Measurements from ENCODE around the gene MGMT.

Gene MGMT

GRCh38 chr10:129744134-129745111, 277.4 kb downstream of the MGMT start:
- Histone ChIP-seq H3K9ac (ENCODE audit: low read depth in 1 of 2, low read length in 2 of 2) (no peak overlapping the region), H3K9me3 (ENCODE audit: control insufficient read depth in 2 of 2, low read length in 2 of 2) (peaks cover 4 to 6% of the 10 kb centered on the region in 2 donors), H3K36me3 (ENCODE audit: control insufficient read depth in 2 of 2, insufficient read depth in 2 of 2, low read length in 2 of 2) (peaks cover 0 to 2% of the 10 kb centered on the region in 2 donors), H3K4me1 (ENCODE audit: control insufficient read depth in 2 of 2, insufficient read depth in 2 of 2, low read length in 2 of 2) (no peaks in the 10 kb centered on the region), H3K27me3 (ENCODE audit: control insufficient read depth in 2 of 2, insufficient read depth in 2 of 2, low read length in 2 of 2) (no peaks in the 10 kb centered on the region), H3K4me3 (ENCODE audit: low read length in 2 of 2) (no peak overlapping the region), H3K27ac (ENCODE audit: low read depth in 2 of 2, low read length in 2 of 2) (no peak overlapping the region)

DNA sequence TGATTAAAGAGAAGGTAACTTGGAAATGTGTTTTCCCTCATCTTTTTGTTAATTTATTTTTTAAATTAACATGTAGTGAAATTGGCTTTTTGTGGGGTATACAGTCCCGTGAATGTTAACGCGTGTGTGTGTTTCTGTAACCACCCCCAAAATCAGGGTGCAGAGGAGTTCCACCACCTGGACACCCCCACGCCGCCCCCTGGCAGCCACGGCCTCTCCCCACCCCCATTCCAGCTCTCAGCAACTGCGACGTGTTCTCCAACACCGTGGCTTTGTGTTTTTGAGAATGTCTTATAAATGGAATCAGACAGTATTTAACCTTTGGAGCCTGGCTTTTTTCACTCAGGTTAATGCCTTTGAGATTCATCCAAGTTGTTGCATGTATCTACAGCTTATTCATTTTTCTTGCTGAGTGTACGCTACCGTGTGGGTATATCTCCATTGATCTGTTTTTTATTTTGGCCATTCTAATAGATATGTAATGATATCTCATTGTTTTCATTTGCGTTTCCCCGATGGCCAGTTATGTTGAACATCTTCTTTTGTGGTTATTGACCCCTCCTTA, 278.2 kb downstream of the MGMT start:
- Histone ChIP-seq H3K9ac (ENCODE audit: low read depth in 1 of 2, low read length in 2 of 2) (no peak overlapping the region), H3K27ac (ENCODE audit: low read depth in 2 of 2, low read length in 2 of 2) (no peak overlapping the region), H3K4me3 (ENCODE audit: low read length in 2 of 2) (no peak overlapping the region), H3K4me1 (ENCODE audit: control insufficient read depth in 2 of 2, insufficient read depth in 2 of 2, low read length in 2 of 2) (no peaks in the 10 kb centered on the region), H3K27me3 (ENCODE audit: control insufficient read depth in 2 of 2, insufficient read depth in 2 of 2, low read length in 2 of 2) (no peaks in the 10 kb centered on the region), H3K9me3 (ENCODE audit: control insufficient read depth in 2 of 2, low read length in 2 of 2) (peaks cover 6% of the 10 kb centered on the region in 2 donors), H3K36me3 (ENCODE audit: control insufficient read depth in 2 of 2, insufficient read depth in 2 of 2, low read length in 2 of 2) (peaks cover 0 to 2% of the 10 kb centered on the region in 2 donors)

GRCh38 chr10:129754211-129755050, 287.4 kb downstream of the MGMT start:
- no peak overlapping the region for H3K27ac ChIP-seq (ENCODE audit: low read depth in 2 of 2, low read length in 2 of 2)
- peaks cover 0 to under 1% of the 10 kb centered on the region in 2 donors for H3K36me3 ChIP-seq (ENCODE audit: control insufficient read depth in 2 of 2, insufficient read depth in 2 of 2, low read length in 2 of 2)
- H3K4me3 ChIP-seq (ENCODE audit: low read length in 2 of 2) = no peak overlapping the region
- peaks cover 4% of the 10 kb centered on the region in 2 donors for H3K9me3 ChIP-seq (ENCODE audit: control insufficient read depth in 2 of 2, low read length in 2 of 2)
- no peaks in the 10 kb centered on the region for H3K4me1 ChIP-seq (ENCODE audit: control insufficient read depth in 2 of 2, insufficient read depth in 2 of 2, low read length in 2 of 2)
- no peaks in the 10 kb centered on the region for H3K27me3 ChIP-seq (ENCODE audit: control insufficient read depth in 2 of 2, insufficient read depth in 2 of 2, low read length in 2 of 2)
- no peak overlapping the region for H3K9ac ChIP-seq (ENCODE audit: low read depth in 1 of 2, low read length in 2 of 2)

GRCh38 chr10:129755158-129755591, 288.1 kb downstream of the MGMT start:
- Histone ChIP-seq H3K4me1 (ENCODE audit: control insufficient read depth in 2 of 2, insufficient read depth in 2 of 2, low read length in 2 of 2) (no peaks in the 10 kb centered on the region), H3K27me3 (ENCODE audit: control insufficient read depth in 2 of 2, insufficient read depth in 2 of 2, low read length in 2 of 2) (no peaks in the 10 kb centered on the region), H3K27ac (ENCODE audit: low read depth in 2 of 2, low read length in 2 of 2) (no peak overlapping the region), H3K9ac (ENCODE audit: low read depth in 1 of 2, low read length in 2 of 2) (no peak overlapping the region), H3K36me3 (ENCODE audit: control insufficient read depth in 2 of 2, insufficient read depth in 2 of 2, low read length in 2 of 2) (peaks cover 3 to 5% of the 10 kb centered on the region in 2 donors), H3K4me3 (ENCODE audit: low read length in 2 of 2) (no peak overlapping the region), H3K9me3 (ENCODE audit: control insufficient read depth in 2 of 2, low read length in 2 of 2) (peaks cover 3 to 4% of the 10 kb centered on the region in 2 donors)

GRCh38 chr10:129755621-129756020, 288.6 kb downstream of the MGMT start:
- H3K4me1 ChIP-seq (ENCODE audit: control insufficient read depth in 2 of 2, insufficient read depth in 2 of 2, low read length in 2 of 2) = no peaks in the 10 kb centered on the region
- no peak overlapping the region for H3K4me3 ChIP-seq (ENCODE audit: low read length in 2 of 2)
- H3K36me3 ChIP-seq (ENCODE audit: control insufficient read depth in 2 of 2, insufficient read depth in 2 of 2, low read length in 2 of 2) = peaks cover 3 to 5% of the 10 kb centered on the region in 2 donors
- H3K9ac ChIP-seq (ENCODE audit: low read depth in 1 of 2, low read length in 2 of 2) = no peak overlapping the region
- H3K9me3 ChIP-seq (ENCODE audit: control insufficient read depth in 2 of 2, low read length in 2 of 2) = peaks cover 3 to 4% of the 10 kb centered on the region in 2 donors
- no peak overlapping the region for H3K27ac ChIP-seq (ENCODE audit: low read depth in 2 of 2, low read length in 2 of 2)
- no peaks in the 10 kb centered on the region for H3K27me3 ChIP-seq (ENCODE audit: control insufficient read depth in 2 of 2, insufficient read depth in 2 of 2, low read length in 2 of 2)

DNA sequence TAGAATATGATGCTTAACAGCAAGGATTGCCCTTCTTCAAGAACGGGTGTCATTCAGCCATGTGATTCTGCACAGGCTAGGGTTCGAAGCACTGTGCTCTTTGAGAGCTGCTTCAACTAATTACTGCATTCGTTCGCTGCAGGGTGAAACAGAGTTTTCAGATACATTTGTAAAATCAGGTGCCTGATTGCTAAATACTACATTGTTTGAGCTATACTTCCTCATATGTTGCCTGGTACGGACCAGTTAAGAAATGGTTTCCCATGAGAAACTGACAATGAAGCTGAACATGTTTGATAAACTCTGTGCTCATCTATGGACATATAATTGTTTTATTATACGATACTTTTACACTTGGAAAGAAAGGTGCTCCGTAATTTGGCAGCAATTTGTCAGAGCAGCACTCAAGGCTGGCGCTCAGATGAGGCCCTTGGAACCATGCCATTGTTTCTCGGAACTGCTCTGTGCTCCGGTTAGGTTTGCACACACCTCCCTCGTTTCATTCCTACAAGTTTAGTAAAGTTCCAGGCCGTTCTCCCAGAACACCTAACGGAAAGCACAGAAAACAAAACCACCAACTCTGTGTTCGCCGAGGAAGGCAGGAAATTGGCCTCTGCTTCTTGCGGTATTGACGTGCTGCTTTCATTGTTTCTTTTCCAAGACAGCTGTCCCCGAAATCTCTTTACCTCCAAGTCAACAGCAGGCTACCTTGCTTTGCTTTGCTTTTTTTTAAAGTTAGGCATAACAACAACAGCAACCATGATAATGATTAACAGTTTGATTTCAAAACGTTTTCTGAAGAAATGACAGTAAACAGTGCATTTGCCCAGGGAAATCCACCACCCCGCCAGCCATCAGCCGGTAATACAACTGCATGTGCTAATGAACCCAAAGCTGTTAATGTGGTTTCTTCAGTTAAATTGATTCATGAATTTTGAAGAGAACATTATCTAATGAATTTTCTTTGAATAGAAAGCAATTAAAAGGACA, 290.2 kb downstream of the MGMT start:
- peaks cover 3 to 5% of the 10 kb centered on the region in 2 donors for H3K36me3 ChIP-seq (ENCODE audit: control insufficient read depth in 2 of 2, insufficient read depth in 2 of 2, low read length in 2 of 2)
- H3K27me3 ChIP-seq (ENCODE audit: control insufficient read depth in 2 of 2, insufficient read depth in 2 of 2, low read length in 2 of 2) = no peaks in the 10 kb centered on the region
- H3K27ac ChIP-seq (ENCODE audit: low read depth in 2 of 2, low read length in 2 of 2) = no peak overlapping the region
- no peak overlapping the region for H3K4me3 ChIP-seq (ENCODE audit: low read length in 2 of 2)
- H3K9ac ChIP-seq (ENCODE audit: low read depth in 1 of 2, low read length in 2 of 2) = no peak overlapping the region
- H3K4me1 ChIP-seq (ENCODE audit: control insufficient read depth in 2 of 2, insufficient read depth in 2 of 2, low read length in 2 of 2) = no peaks in the 10 kb centered on the region
- peaks cover 3 to 4% of the 10 kb centered on the region in 2 donors for H3K9me3 ChIP-seq (ENCODE audit: control insufficient read depth in 2 of 2, low read length in 2 of 2)

GRCh38 chr10:129758207-129759021, 291.4 kb downstream of the MGMT start:
- Histone ChIP-seq H3K4me3 (ENCODE audit: low read length in 2 of 2) (no peak overlapping the region), H3K27ac (ENCODE audit: low read depth in 2 of 2, low read length in 2 of 2) (no peak overlapping the region), H3K9ac (ENCODE audit: low read depth in 1 of 2, low read length in 2 of 2) (no peak overlapping the region), H3K9me3 (ENCODE audit: control insufficient read depth in 2 of 2, low read length in 2 of 2) (peaks cover 3 to 4% of the 10 kb centered on the region in 2 donors), H3K36me3 (ENCODE audit: control insufficient read depth in 2 of 2, insufficient read depth in 2 of 2, low read length in 2 of 2) (peaks cover 3 to 5% of the 10 kb centered on the region in 2 donors), H3K27me3 (ENCODE audit: control insufficient read depth in 2 of 2, insufficient read depth in 2 of 2, low read length in 2 of 2) (no peaks in the 10 kb centered on the region), H3K4me1 (ENCODE audit: control insufficient read depth in 2 of 2, insufficient read depth in 2 of 2, low read length in 2 of 2) (no peaks in the 10 kb centered on the region)

DNA sequence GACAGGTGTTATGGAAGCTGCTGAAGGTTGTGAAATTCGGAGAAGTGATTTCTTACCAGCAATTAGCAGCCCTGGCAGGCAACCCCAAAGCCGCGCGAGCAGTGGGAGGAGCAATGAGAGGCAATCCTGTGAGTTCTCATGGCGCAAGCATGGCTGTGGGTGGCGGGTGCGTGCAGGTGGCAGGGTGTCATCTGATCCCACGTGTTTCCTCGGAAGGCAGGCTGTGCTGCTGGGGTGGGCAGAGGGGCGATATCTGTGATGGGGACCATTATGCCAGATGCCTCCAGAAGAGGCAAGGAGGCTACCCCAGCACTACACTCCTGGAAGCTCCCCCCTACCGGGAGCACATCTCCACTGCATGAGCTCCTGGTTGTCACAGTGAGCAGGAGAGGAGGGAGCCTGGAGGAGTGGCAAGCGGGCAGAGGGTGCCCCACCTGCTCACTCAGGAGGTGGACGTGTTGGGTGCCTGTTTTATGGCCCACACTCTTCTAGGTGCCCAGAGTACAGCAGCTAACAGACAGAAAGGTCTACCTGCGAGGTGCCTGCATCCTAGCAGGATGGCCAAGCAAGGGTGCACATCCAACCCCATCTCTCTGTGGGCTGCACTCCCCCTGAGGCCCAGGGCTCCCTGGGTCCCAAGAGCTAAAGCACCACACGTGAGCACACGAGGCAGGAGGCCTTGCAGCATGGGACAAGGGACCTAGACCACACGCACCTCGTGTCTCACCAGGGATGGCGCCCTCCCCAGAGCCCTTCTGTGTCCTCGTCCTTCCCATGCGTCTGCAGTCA, 292.4 kb downstream of the MGMT start:
- Histone ChIP-seq H3K4me3 (ENCODE audit: low read length in 2 of 2) (no peak overlapping the region), H3K36me3 (ENCODE audit: control insufficient read depth in 2 of 2, insufficient read depth in 2 of 2, low read length in 2 of 2) (peaks cover 3 to 5% of the 10 kb centered on the region in 2 donors), H3K27me3 (ENCODE audit: control insufficient read depth in 2 of 2, insufficient read depth in 2 of 2, low read length in 2 of 2) (no peaks in the 10 kb centered on the region), H3K9me3 (ENCODE audit: control insufficient read depth in 2 of 2, low read length in 2 of 2) (peaks cover 2 to 3% of the 10 kb centered on the region in 2 donors), H3K27ac (ENCODE audit: low read depth in 2 of 2, low read length in 2 of 2) (no peak overlapping the region), H3K9ac (ENCODE audit: low read depth in 1 of 2, low read length in 2 of 2) (no peak overlapping the region), H3K4me1 (ENCODE audit: control insufficient read depth in 2 of 2, insufficient read depth in 2 of 2, low read length in 2 of 2) (no peaks in the 10 kb centered on the region)

All from mucosa of rectum (tissue), 2 donors.